GM23338 (cell line): ENCODE measurements around the gene CCDC188. TPM values are rescaled to one million over a fixed set of nuclear protein-coding genes. Genes with fewer than 3 reads are reported as not detected.

Experiments used
- ATAC-seq: fragments of 200-7000 bp; cut with Tn5 transposase; 3 replicates; pipeline ENCODE4 v1.9.1; 2020
- DNase-seq: peaks from one replicate; pipeline ENCODE4 v3.0.0-alpha.2; 2015; ENCODE audit warnings: low spot score
- H2AFZ ChIP-seq: fragments of 200-600 bp; sonication (generic); 2 replicates; pipeline ENCODE4 v1.8.0; 2016; ENCODE audit warnings: antibody characterized with exemption, mild to moderate bottlenecking, moderate library complexity
- H3F3A ChIP-seq: fragments of 200-600 bp; sonication (generic); replicated peaks from 2 replicates; pipeline ENCODE4 v1.8.0; 2017; ENCODE audit warnings: antibody characterized with exemption, mixed run types, low read depth
- H3K27ac ChIP-seq: fragments of 200-600 bp; sonication (generic); 2 replicates; pipeline ENCODE4 v1.6.1; 2016; ENCODE audit warnings: low read depth
- H3K27me3 ChIP-seq: fragments of 200-600 bp; sonication (generic); 2 replicates; pipeline ENCODE4 v1.8.0; 2016; ENCODE audit warnings: mild to moderate bottlenecking, mixed run types, moderate library complexity; ENCODE audit not compliant: insufficient read depth
- H3K36me3 ChIP-seq: fragments of 200-600 bp; sonication (generic); 2 replicates; pipeline ENCODE4 v1.8.0; 2016; ENCODE audit warnings: mild to moderate bottlenecking; ENCODE audit not compliant: insufficient read depth
- H3K4me1 ChIP-seq: fragments of 200-600 bp; sonication (generic); 2 replicates; pipeline ENCODE4 v1.8.0; 2016; ENCODE audit warnings: mild to moderate bottlenecking, moderate library complexity; ENCODE audit not compliant: insufficient read depth
- H3K4me2 ChIP-seq: fragments of 200-600 bp; sonication (generic); 2 replicates; pipeline ENCODE4 v1.7.1; 2017; ENCODE audit warnings: mixed run types
- H3K4me3 ChIP-seq: fragments of 200-600 bp; sonication (generic); 2 replicates; pipeline ENCODE4 v1.6.1; 2016; ENCODE audit warnings: mixed run types
- H3K79me2 ChIP-seq: fragments of 200-600 bp; sonication (generic); replicated peaks from 2 replicates; pipeline ENCODE4 v1.8.0; 2017; ENCODE audit warnings: mild to moderate bottlenecking; ENCODE audit not compliant: insufficient read depth
- H3K9me2 ChIP-seq: fragments of 200-600 bp; sonication (generic); 2 replicates; pipeline ENCODE4 v1.8.0; 2017; ENCODE audit not compliant: insufficient read depth
- H4K20me1 ChIP-seq: fragments of 200-600 bp; sonication (generic); replicated peaks from 2 replicates; pipeline ENCODE4 v1.8.0; 2017; ENCODE audit warnings: mild to moderate bottlenecking; ENCODE audit not compliant: insufficient read depth
- H3K27ac Mint-ChIP-seq: 2 replicates; pipeline ENCODE4 v1.8.0; 2020; ENCODE audit warnings: inconsistent platforms, mild to moderate bottlenecking, moderate library complexity, mixed read lengths
- H3K27me3 Mint-ChIP-seq: 3 replicates; pipeline ENCODE4 v1.8.0; 2022; ENCODE audit warnings: low read depth, mild to moderate bottlenecking, moderate library complexity, mixed read lengths, inconsistent platforms; ENCODE audit not compliant: insufficient read depth, poor library complexity
- H3K36me3 Mint-ChIP-seq: 3 replicates; pipeline ENCODE4 v1.8.0; 2021; ENCODE audit warnings: low read depth, mild to moderate bottlenecking, inconsistent platforms, moderate library complexity, mixed read lengths
- H3K4me1 Mint-ChIP-seq: 3 replicates; pipeline ENCODE4 v1.8.0; 2020; ENCODE audit warnings: mild to moderate bottlenecking, inconsistent platforms, mixed read lengths
- H3K4me3 Mint-ChIP-seq: 3 replicates; pipeline ENCODE4 v1.8.0; 2021; ENCODE audit warnings: moderate library complexity, mild to moderate bottlenecking, inconsistent platforms, mixed read lengths
- H3K9me3 Mint-ChIP-seq: 3 replicates; pipeline ENCODE4 v1.8.0; 2020; ENCODE audit warnings: moderate library complexity, mild to moderate bottlenecking, inconsistent platforms, mixed read lengths
- EZH2phosphoT487 ChIP-seq: fragments of 200-600 bp; sonication (generic); IDR thresholded peaks from one replicate; pipeline ENCODE4 v1.8.1; 2018; ENCODE audit warnings: antibody characterized with exemption; ENCODE audit not compliant: unreplicated experiment
- POLR2AphosphoS5 ChIP-seq: IDR thresholded peaks from 2 replicates; pipeline ENCODE4 v1.6.1; 2016; ENCODE audit warnings: antibody characterized with exemption, low read depth
- polyA plus RNA-seq: library from polyadenylated mRNA; unstranded; fragments of >200 nt; fragmentation: Nextera tagmentation; extraction: Ambion mirVana; gene quantifications from 2 replicates; pipeline ENCODE4 v1.2.1, GENCODE V29; 2016
- total RNA-seq: library from RNA; depleted of rRNA; stranded (reverse); fragments of >200 nt; shearing (Covaris generic); gene quantifications from 2 replicates; pipeline ENCODE4 v1.2.3, GENCODE V29; 2014
- TF ChIP-seq, protein P1 (sequence below), 2 experiments: fragments of 200-600 bp in 1 of 2; sonication (generic) in 1 of 2; conservative IDR thresholded peaks; 2 replicates each; pipeline versions ENCODE4 v1.5.1 to v1.6.1; 2016 to 2017; ENCODE audit warnings: antibody characterized with exemption in 2 of 2, low read depth in 2 of 2, mild to moderate bottlenecking in 2 of 2, moderate library complexity in 1 of 2
- TF ChIP-seq, protein P2 (sequence below): IDR thresholded peaks from 2 replicates; pipeline ENCODE4 v1.6.1; 2016; ENCODE audit warnings: antibody characterized with exemption

Gene CCDC188
- total and polyA plus RNA-seq, 2 experiments from 2014 or later = not detected

DNA sequence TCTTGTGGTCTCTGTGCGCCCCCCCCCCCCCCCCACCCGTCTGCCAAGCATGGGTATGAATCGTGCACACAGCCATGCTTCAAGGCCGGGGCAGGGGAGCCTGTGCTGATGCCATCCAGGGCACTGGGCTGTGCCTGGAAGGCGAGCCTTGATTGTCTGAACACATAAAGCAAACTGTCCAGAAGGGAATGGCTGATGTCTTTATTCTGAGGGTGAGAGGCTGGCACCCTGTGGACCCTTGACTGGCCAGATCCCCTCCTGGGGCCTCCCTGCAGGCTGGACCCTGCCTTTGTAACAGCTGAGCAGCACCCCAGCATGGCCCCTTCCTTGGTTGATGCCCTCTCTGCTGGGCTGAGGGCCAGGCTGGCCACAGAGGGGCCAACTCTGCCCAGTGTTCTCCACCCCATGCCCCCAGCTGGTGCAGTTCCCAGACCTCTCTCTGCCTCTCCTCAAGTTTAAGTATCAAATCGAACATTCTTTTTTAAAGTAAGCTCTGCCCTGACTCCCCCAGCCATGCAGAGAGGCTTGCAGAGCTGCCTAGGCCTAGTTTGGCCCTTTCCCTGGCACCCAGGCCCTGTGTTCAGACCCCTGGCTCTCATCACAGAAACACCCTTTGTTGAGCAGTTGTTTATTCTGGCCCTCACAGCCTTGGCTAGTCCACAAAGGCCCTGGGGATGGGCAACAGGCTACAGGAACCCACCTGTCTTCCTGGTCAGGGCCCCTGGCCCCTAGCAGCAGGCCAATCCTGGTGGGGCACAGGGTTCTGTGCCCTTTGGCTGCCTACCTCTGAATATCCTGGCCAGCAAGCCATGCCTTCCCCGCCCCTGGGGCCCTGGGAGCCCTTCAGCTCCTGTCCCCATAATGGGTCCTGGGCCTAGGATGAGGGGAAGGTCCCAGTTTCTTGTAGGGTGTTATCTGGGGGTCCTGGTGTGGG, 38.9 kb downstream of the CCDC188 start:
- ATAC-seq = no peak
- no peak for DNase-seq
- no peak overlapping the region for H3K4me3 Mint-ChIP-seq

DNA sequence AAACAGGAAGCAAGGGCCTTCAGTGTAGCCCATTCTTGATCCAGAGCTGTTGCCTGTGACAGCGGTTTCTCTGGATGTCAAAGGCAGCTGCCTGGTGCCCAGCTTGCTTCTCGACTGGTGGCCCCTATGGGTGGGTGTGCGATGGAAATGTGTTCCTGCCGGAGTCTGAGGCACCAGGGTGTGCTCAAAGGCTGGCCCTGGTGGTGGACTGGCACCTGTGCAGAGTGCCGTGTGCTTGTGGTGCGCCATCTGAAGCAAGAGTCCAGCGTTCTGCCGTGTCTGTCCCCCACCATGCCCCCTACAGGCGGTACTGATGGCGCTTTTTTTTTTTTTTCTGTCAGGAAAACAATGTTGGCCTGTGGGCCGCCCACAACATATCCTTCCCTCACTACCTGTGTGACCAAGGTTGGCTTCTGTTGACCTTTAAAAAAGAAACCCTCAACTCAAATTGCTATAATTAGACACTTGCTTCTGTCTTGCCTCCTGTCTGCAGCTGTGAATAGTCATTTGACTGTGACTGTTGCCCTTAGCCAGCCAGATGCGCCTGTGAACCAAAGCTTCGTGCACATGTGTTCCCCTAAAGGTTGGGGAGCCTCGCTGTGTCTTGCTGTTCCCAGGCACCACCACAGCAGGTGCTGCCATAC, 39.7 kb downstream of the CCDC188 start:
- Mint-ChIP-seq H3K4me1 (peaks cover 3% of the 10 kb centered on the region), H3K9me3 (no peaks in the 10 kb centered on the region), H3K4me3 (no peak overlapping the region), H3K27ac (peak overlapping the region; percentile 82; the same call in 1 of the 2 replicates), H3K36me3 (peaks cover 68% of the 10 kb centered on the region), H3K27me3 (peaks cover 44% of the 10 kb centered on the region)
- peaks cover 9% of the 10 kb centered on the region; the same call in 1 of the 2 replicates for H3K79me2 ChIP-seq
- peak; percentile 78 for DNase-seq
- peaks cover 6% of the 10 kb centered on the region; the same call in 1 of the 2 replicates for H3K4me1 ChIP-seq
- H3K36me3 ChIP-seq = peaks cover 16% of the 10 kb centered on the region
- no peak overlapping the region for H3K4me3 ChIP-seq
- H3K27me3 ChIP-seq = no peaks in the 10 kb centered on the region
- no peak overlapping the region for H2AFZ ChIP-seq
- peak overlapping the region; percentile 83 for H3K27ac ChIP-seq
- TF ChIP-seq, protein P1, sequence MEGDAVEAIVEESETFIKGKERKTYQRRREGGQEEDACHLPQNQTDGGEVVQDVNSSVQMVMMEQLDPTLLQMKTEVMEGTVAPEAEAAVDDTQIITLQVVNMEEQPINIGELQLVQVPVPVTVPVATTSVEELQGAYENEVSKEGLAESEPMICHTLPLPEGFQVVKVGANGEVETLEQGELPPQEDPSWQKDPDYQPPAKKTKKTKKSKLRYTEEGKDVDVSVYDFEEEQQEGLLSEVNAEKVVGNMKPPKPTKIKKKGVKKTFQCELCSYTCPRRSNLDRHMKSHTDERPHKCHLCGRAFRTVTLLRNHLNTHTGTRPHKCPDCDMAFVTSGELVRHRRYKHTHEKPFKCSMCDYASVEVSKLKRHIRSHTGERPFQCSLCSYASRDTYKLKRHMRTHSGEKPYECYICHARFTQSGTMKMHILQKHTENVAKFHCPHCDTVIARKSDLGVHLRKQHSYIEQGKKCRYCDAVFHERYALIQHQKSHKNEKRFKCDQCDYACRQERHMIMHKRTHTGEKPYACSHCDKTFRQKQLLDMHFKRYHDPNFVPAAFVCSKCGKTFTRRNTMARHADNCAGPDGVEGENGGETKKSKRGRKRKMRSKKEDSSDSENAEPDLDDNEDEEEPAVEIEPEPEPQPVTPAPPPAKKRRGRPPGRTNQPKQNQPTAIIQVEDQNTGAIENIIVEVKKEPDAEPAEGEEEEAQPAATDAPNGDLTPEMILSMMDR (conservative IDR thresholded peaks at IDR 0.05; ENCODE audit: low read depth in 2 of 2) = peak; percentile 53 to 61
- TF ChIP-seq, protein P2, sequence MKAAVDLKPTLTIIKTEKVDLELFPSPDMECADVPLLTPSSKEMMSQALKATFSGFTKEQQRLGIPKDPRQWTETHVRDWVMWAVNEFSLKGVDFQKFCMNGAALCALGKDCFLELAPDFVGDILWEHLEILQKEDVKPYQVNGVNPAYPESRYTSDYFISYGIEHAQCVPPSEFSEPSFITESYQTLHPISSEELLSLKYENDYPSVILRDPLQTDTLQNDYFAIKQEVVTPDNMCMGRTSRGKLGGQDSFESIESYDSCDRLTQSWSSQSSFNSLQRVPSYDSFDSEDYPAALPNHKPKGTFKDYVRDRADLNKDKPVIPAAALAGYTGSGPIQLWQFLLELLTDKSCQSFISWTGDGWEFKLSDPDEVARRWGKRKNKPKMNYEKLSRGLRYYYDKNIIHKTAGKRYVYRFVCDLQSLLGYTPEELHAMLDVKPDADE = no peak
- TF ChIP-seq POLR2AphosphoS5 = peak; percentile 31; the same call in 1 of the 2 replicates
- H3F3A ChIP-seq = peaks cover 28% of the 10 kb centered on the region
- peaks cover 15% of the 10 kb centered on the region for H4K20me1 ChIP-seq
- no peak overlapping the region for H3K4me2 ChIP-seq
- no peaks in the 10 kb centered on the region for H3K9me2 ChIP-seq
- peak; percentile 51 for ATAC-seq

More for the DNA sequence above, 38.9 kb downstream of the CCDC188 start:
- Mint-ChIP-seq H3K36me3 (peaks cover 61% of the 10 kb centered on the region), H3K4me1 (peaks cover 3% of the 10 kb centered on the region), H3K27ac (no peak overlapping the region), H3K9me3 (no peaks in the 10 kb centered on the region), H3K27me3 (peaks cover 40% of the 10 kb centered on the region)
- TF ChIP-seq POLR2AphosphoS5 (peak; percentile 20; the same call in 1 of the 2 replicates), EZH2phosphoT487 (no peak)
- Histone ChIP-seq H2AFZ (no peak overlapping the region), H4K20me1 (peaks cover 12% of the 10 kb centered on the region), H3K27me3 (no peaks in the 10 kb centered on the region), H3K27ac (no peak overlapping the region), H3K4me2 (no peak overlapping the region), H3F3A (peaks cover 28% of the 10 kb centered on the region), H3K4me1 (peaks cover 6% of the 10 kb centered on the region; the same call in 1 of the 2 replicates), H3K9me2 (no peaks in the 10 kb centered on the region), H3K4me3 (no peak overlapping the region), H3K79me2 (peaks cover 15% of the 10 kb centered on the region; the same call in 1 of the 2 replicates), H3K36me3 (peaks cover 16% of the 10 kb centered on the region)
